WERI-Rb-1 (cell line): Measurements from ENCODE around the gene ADGRD1.

ENCODE experiments used
- DNase-seq: peaks from one replicate; pipeline ENCODE4 v3.0.0-alpha.2; 2020
- H3K27ac ChIP-seq: fragments of 250-450 bp; sonication (Bioruptor Pico); 2 replicates; pipeline ENCODE4 v1.5.1; 2020; ENCODE audit warnings: mild to moderate bottlenecking, moderate library complexity
- H3K27me3 ChIP-seq: fragments of 250-450 bp; sonication (Bioruptor Pico); 2 replicates; pipeline ENCODE4 v1.5.1; 2021; ENCODE audit warnings: mild to moderate bottlenecking, low read depth, moderate library complexity; ENCODE audit not compliant: insufficient read depth, severe bottlenecking
- H3K36me3 ChIP-seq: fragments of 250-450 bp; sonication (Bioruptor Pico); 2 replicates; pipeline ENCODE4 v1.5.1; 2020; ENCODE audit warnings: mild to moderate bottlenecking, moderate library complexity
- H3K4me3 ChIP-seq: 2 replicates; pipeline ENCODE4 v1.5.1; 2011; ENCODE audit warnings: low read depth, mild to moderate bottlenecking, control low read depth, low read length
- H3K9me3 ChIP-seq: fragments of 250-450 bp; sonication (Bioruptor Pico); 2 replicates; pipeline ENCODE4 v1.5.1; 2021; ENCODE audit warnings: mild to moderate bottlenecking, moderate library complexity; ENCODE audit not compliant: severe bottlenecking
- TF ChIP-seq, protein P1 (sequence below): IDR thresholded peaks from 2 replicates; pipeline ENCODE4 v1.5.1; 2011; ENCODE audit warnings: low read depth, mild to moderate bottlenecking, control low read depth, inconsistent platforms, low read length

Gene ADGRD1

GRCh38 chr12:131018019-131018620 is 64.4 kb downstream of the ADGRD1 start:
- H3K27me3 ChIP-seq, result no peaks in the 10 kb centered on the region

GRCh38 chr12:131018808-131019397 is 65.2 kb downstream of the ADGRD1 start:
- Histone ChIP-seq H3K9me3 (no peaks in the 10 kb centered on the region), H3K4me3 (no peak overlapping the region), H3K36me3 (no peaks in the 10 kb centered on the region), H3K27ac (no peak overlapping the region), H3K27me3 (no peaks in the 10 kb centered on the region)
- TF ChIP-seq, protein P1, sequence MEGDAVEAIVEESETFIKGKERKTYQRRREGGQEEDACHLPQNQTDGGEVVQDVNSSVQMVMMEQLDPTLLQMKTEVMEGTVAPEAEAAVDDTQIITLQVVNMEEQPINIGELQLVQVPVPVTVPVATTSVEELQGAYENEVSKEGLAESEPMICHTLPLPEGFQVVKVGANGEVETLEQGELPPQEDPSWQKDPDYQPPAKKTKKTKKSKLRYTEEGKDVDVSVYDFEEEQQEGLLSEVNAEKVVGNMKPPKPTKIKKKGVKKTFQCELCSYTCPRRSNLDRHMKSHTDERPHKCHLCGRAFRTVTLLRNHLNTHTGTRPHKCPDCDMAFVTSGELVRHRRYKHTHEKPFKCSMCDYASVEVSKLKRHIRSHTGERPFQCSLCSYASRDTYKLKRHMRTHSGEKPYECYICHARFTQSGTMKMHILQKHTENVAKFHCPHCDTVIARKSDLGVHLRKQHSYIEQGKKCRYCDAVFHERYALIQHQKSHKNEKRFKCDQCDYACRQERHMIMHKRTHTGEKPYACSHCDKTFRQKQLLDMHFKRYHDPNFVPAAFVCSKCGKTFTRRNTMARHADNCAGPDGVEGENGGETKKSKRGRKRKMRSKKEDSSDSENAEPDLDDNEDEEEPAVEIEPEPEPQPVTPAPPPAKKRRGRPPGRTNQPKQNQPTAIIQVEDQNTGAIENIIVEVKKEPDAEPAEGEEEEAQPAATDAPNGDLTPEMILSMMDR, result no peak
- DNase-seq, result no peak

More at GRCh38 chr12:131018019-131018620, 64.4 kb downstream of the ADGRD1 start:
- Histone ChIP-seq H3K36me3 (no peaks in the 10 kb centered on the region), H3K9me3 (no peaks in the 10 kb centered on the region), H3K4me3 (no peak overlapping the region), H3K27ac (no peak overlapping the region)
- DNase-seq, result no peak
- TF ChIP-seq, protein P1, result no peak

DNA sequence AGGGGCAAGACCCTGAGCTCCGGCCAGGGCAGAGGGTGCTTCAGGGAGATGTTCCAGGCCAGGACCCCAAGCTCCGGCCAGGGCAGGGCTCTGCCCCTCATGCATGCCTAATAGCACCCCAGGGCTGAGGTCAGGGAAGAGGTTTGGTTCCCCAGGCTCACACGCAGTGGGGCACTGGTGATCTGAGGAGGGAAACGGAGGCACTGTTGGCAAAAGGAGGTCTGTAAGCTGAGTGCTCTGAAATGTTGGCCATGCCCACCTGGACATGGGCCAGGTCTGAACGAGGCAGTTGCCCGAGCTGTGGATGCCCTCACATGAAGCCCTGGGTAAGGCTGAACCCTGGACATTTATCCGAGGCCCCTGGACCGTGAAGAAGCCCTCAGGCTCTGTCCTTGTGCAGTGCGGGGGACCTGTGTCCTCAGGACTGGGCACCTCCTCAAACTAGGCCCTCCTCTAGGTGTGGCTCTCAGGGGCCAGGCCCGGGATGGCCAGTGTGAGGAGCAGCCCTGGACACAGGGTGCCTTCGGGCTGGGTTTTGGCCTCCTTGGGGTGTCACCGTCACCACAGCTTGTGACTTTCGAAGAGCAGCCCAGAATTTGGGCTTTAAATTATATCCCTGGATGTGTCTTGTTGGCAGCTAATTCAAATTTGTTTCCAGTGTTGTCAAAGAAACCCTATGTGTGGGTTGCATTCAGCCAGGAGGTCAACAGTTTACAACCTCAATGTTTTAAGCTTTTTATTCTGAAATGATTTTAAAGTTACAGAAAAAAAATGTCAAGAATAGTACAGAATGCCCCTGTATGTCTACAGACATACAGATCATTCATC is 66.8 kb downstream of the ADGRD1 start:
- TF ChIP-seq, protein P1, result no peak
- Histone ChIP-seq H3K27ac (no peak overlapping the region), H3K36me3 (no peaks in the 10 kb centered on the region), H3K4me3 (no peak overlapping the region), H3K9me3 (no peaks in the 10 kb centered on the region), H3K27me3 (no peaks in the 10 kb centered on the region)
- no peak for DNase-seq

- no peaks in the 10 kb centered on the region for H3K9me3 ChIP-seq
- H3K36me3 ChIP-seq, result no peaks in the 10 kb centered on the region
- no peak overlapping the region for H3K27ac ChIP-seq
- no peak overlapping the region for H3K4me3 ChIP-seq
- no peaks in the 10 kb centered on the region for H3K27me3 ChIP-seq
- TF ChIP-seq, protein P1, result no peak
- DNase-seq, result no peak
These were observed 67.4 kb downstream of the ADGRD1 start for GRCh38 chr12:131021154-131021541.

- Histone ChIP-seq H3K36me3 (no peaks in the 10 kb centered on the region), H3K27me3 (no peaks in the 10 kb centered on the region), H3K4me3 (no peak overlapping the region), H3K27ac (no peak overlapping the region), H3K9me3 (no peaks in the 10 kb centered on the region)
- TF ChIP-seq, protein P1, result no peak
- DNase-seq, result no peak
These were observed 70.3 kb downstream of the ADGRD1 start for GRCh38 chr12:131024026-131024425.
